A549 (cell line): ENCODE measurements around the gene CD83.

Source experiments
- EHMT2 ChIP-seq: fragments of 200-600 bp; sonication (generic); IDR thresholded peaks from 2 replicates; pipeline ENCODE4 v1.6.1; 2016; ENCODE audit warnings: antibody characterized with exemption, low read depth, mild to moderate bottlenecking, moderate library complexity
- NR3C1 ChIP-seq: fragments of >200 bp; sonication (Bioruptor Twin); formaldehyde crosslinking; IDR thresholded peaks from 3 replicates; pipeline ENCODE4 v1.6.1; 2017
- PHF8 ChIP-seq: fragments of 200-600 bp; sonication (generic); IDR thresholded peaks from 2 replicates; pipeline ENCODE4 v1.6.1; 2016; ENCODE audit warnings: low read depth, mild to moderate bottlenecking, antibody characterized with exemption, moderate library complexity, borderline replicate concordance
- TF ChIP-seq, protein P1 (sequence below): fragments of >200 bp; sonication (Bioruptor Twin); formaldehyde crosslinking; IDR thresholded peaks from 3 replicates; pipeline ENCODE4 v1.5.1; 2016

DNA sequence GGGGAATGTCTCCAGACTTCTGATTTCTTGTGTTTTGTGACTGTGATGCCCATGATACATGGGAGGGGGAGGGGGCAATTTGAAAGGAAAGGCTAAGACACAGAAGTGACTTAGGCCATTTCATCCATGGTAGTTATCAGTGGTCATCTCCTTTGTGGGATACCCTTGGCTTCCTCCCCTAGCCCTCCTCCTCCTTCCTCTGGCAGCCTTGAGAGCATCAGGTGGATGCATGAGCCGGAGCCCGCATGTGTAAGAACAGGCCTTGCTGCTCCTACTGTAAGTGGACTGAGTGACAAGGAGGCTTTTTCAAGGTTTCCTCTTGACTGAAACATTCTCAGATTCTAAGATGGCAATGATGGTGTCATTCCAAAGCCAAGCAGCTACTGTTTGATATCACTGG, 874 bp downstream of the CD83 start:
- TF ChIP-seq EHMT2 (no peak), NR3C1 (no peak), PHF8 (no peak)
- TF ChIP-seq, protein P1, sequence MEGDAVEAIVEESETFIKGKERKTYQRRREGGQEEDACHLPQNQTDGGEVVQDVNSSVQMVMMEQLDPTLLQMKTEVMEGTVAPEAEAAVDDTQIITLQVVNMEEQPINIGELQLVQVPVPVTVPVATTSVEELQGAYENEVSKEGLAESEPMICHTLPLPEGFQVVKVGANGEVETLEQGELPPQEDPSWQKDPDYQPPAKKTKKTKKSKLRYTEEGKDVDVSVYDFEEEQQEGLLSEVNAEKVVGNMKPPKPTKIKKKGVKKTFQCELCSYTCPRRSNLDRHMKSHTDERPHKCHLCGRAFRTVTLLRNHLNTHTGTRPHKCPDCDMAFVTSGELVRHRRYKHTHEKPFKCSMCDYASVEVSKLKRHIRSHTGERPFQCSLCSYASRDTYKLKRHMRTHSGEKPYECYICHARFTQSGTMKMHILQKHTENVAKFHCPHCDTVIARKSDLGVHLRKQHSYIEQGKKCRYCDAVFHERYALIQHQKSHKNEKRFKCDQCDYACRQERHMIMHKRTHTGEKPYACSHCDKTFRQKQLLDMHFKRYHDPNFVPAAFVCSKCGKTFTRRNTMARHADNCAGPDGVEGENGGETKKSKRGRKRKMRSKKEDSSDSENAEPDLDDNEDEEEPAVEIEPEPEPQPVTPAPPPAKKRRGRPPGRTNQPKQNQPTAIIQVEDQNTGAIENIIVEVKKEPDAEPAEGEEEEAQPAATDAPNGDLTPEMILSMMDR: no peak
